Chondrocyte (in vitro differentiated cells): ENCODE measurements around the gene LYRM1. TPM values are rescaled to one million over a fixed set of nuclear protein-coding genes. Genes with fewer than 3 reads are reported as not detected.

Experiments
- DNase-seq: peaks from one replicate; pipeline ENCODE4 v3.0.0; 2021; ENCODE audit warnings: mixed read lengths, low spot score
- H3K27ac Mint-ChIP-seq: one replicate; pipeline ENCODE4 v1.8.0; 2021; ENCODE audit warnings: mild to moderate bottlenecking, moderate library complexity, mixed read lengths; ENCODE audit not compliant: unreplicated experiment
- H3K27me3 Mint-ChIP-seq: 2 replicates; pipeline ENCODE4 v1.8.0; 2021; ENCODE audit warnings: low read depth, mixed read lengths
- H3K36me3 Mint-ChIP-seq: 2 replicates; pipeline ENCODE4 v1.8.0; 2021; ENCODE audit warnings: low read depth, mixed read lengths
- H3K4me1 Mint-ChIP-seq: 2 replicates; pipeline ENCODE4 v1.8.0; 2021; ENCODE audit warnings: low read depth, mild to moderate bottlenecking, mixed read lengths
- H3K4me3 Mint-ChIP-seq: one replicate; pipeline ENCODE4 v1.8.0; 2021; ENCODE audit warnings: mild to moderate bottlenecking, moderate library complexity, mixed read lengths; ENCODE audit not compliant: unreplicated experiment
- H3K9me3 Mint-ChIP-seq: 2 replicates; pipeline ENCODE4 v1.8.0; 2021; ENCODE audit warnings: low read depth, mixed read lengths
- CTCF ChIP-seq: fragments of 200-600 bp; sonication (generic); IDR thresholded peaks from 2 replicates; pipeline ENCODE4 v1.5.0; 2021; ENCODE audit warnings: antibody characterized with exemption, mild to moderate bottlenecking, moderate library complexity
- total RNA-seq: library from RNA; stranded (reverse); gene quantifications from 3 replicates; pipeline ENCODE4 v1.2.1, GENCODE V29; 2021

LYRM1 gene
- total RNA-seq, 1 donor from 2014 or later, result 20.1 TPM

- H3K4me1 Mint-ChIP-seq, result peaks cover 5% of the 10 kb centered on the region
Observed at GRCh38 chr16:20937736-20938135, 37.2 kb downstream of the LYRM1 start.

GRCh38 chr16:20938426-20938825 is 37.9 kb downstream of the LYRM1 start:
- no peak for DNase-seq
- no peaks in the 10 kb centered on the region for H3K9me3 Mint-ChIP-seq
- H3K4me3 Mint-ChIP-seq, result no peak overlapping the region
- no peaks in the 10 kb centered on the region for H3K36me3 Mint-ChIP-seq
- peaks cover 5% of the 10 kb centered on the region for H3K4me1 Mint-ChIP-seq
- no peaks in the 10 kb centered on the region for H3K27me3 Mint-ChIP-seq
- TF ChIP-seq CTCF, result no peak
- peak overlapping the region; percentile 27 for H3K27ac Mint-ChIP-seq

More at GRCh38 chr16:20937736-20938135, 37.2 kb downstream of the LYRM1 start:
- no peak for TF ChIP-seq CTCF
- Mint-ChIP-seq H3K36me3 (no peaks in the 10 kb centered on the region), H3K4me3 (no peak overlapping the region), H3K27me3 (no peaks in the 10 kb centered on the region), H3K9me3 (no peaks in the 10 kb centered on the region), H3K27ac (no peak overlapping the region)
- DNase-seq, result peak; percentile 34

GRCh38 chr16:20939611-20940010 is 39.0 kb downstream of the LYRM1 start:
- DNase-seq, result no peak
- no peak overlapping the region for H3K4me3 Mint-ChIP-seq
- H3K9me3 Mint-ChIP-seq, result no peaks in the 10 kb centered on the region
- peaks cover 5% of the 10 kb centered on the region for H3K4me1 Mint-ChIP-seq
- no peaks in the 10 kb centered on the region for H3K27me3 Mint-ChIP-seq
- no peak overlapping the region for H3K27ac Mint-ChIP-seq
- TF ChIP-seq CTCF, result no peak
- H3K36me3 Mint-ChIP-seq, result no peaks in the 10 kb centered on the region

GRCh38 chr16:20940871-20941635 is 40.5 kb downstream of the LYRM1 start:
- no peak for TF ChIP-seq CTCF

GRCh38 chr16:20941636-20941926 is 41.0 kb downstream of the LYRM1 start:
- TF ChIP-seq CTCF, result no peak
- Mint-ChIP-seq H3K27ac (no peak overlapping the region), H3K27me3 (no peaks in the 10 kb centered on the region), H3K9me3 (no peaks in the 10 kb centered on the region), H3K4me1 (peaks cover 5% of the 10 kb centered on the region), H3K36me3 (no peaks in the 10 kb centered on the region), H3K4me3 (no peak overlapping the region)
- DNase-seq, result peak; percentile 59

More at GRCh38 chr16:20940871-20941635, 40.5 kb downstream of the LYRM1 start:
- no peak for DNase-seq
- Mint-ChIP-seq H3K9me3 (no peaks in the 10 kb centered on the region), H3K27ac (no peak overlapping the region), H3K4me3 (no peak overlapping the region), H3K36me3 (no peaks in the 10 kb centered on the region), H3K27me3 (no peaks in the 10 kb centered on the region), H3K4me1 (peaks cover 5% of the 10 kb centered on the region)
